K562 (cell line): ENCODE data around the gene SAMM50. TPM values are rescaled to one million over a fixed set of nuclear protein-coding genes. Genes with fewer than 3 reads are reported as not detected.

Experiments
- ATAC-seq: fragments of 200-7000 bp; cut with Tn5 transposase; 3 replicates; pipeline ENCODE4 v1.9.1; 2020; ENCODE audit warnings: moderate library complexity
- BruUV-seq: library from RNA; stranded (reverse); fragments of 400-500 nt; replicated peaks from 2 replicates; lab custom pipeline; 2021; lab: Mats Ljungman, UMichigan
- CTCF ChIA-PET: fragments of 300-600 bp; formaldehyde crosslinking; extraction: SDS; loops from one replicate; lab custom pipeline; 2021; ENCODE audit warnings: low intra/inter-chr PET ratio; lab: Yijun Ruan, JAX
- POLR2A ChIA-PET: fragments of 300-600, 350-650 bp; sonication (Branson Sonifier 250); formaldehyde crosslinking; extraction: SDS; loops from one replicate; lab custom pipeline; 2021; ENCODE audit warnings: antibody characterized with exemption, inconsistent platforms; lab: Yijun Ruan, JAX
- DNase-seq, 4 experiments: peaks; one replicate each; pipeline versions ENCODE4 v3.0.0 to v3.0.0-alpha.2; 2011 to 2018; ENCODE audit warnings: low spot score in 3 of 4, mixed read lengths in 3 of 4; ENCODE audit errors: extremely low read depth in 1 of 4
- FAIRE-seq: peaks from 2 replicates; lab custom pipeline; 2011; peaks lifted over from hg19 to GRCh38; lab: Jason Lieb, UNC
- H2AFZ ChIP-seq: 2 replicates; pipeline ENCODE4 v1.6.0; 2011; ENCODE audit warnings: low read depth, low read length, control low read depth, inconsistent platforms
- H3K27ac ChIP-seq: fragments of 200-600 bp; 3 replicates; pipeline ENCODE4 v1.8.0; 2011; ENCODE audit warnings: low read depth, mild to moderate bottlenecking, control low read depth, inconsistent platforms, low read length, moderate library complexity, mixed read lengths; ENCODE audit errors: extremely low read depth
- H3K27me3 ChIP-seq, 2 experiments: fragments of 300-600 bp in 1 of 2; 2 replicates in 1 of 2; 3 replicates in 1 of 2; pipeline versions ENCODE4 v1.6.0 to v1.8.0; 2011; ENCODE audit warnings: inconsistent platforms in 2 of 2, low read length in 2 of 2, mild to moderate bottlenecking in 1 of 2, mixed read lengths in 1 of 2, moderate library complexity in 1 of 2; ENCODE audit not compliant: control insufficient read depth in 2 of 2, insufficient read depth in 2 of 2
- H3K36me3 ChIP-seq: fragments of 300-600 bp; 3 replicates; pipeline ENCODE4 v1.8.0; 2011; ENCODE audit warnings: mild to moderate bottlenecking, low read length, inconsistent platforms; ENCODE audit not compliant: control insufficient read depth, insufficient read depth
- H3K4me1 ChIP-seq, 2 experiments: fragments of 200-600 bp in 1 of 2; replicated peaks in 1 of 2; 2 replicates in 1 of 2; 3 replicates in 1 of 2; pipeline versions ENCODE4 v1.5.1 to v1.8.0; 2011; ENCODE audit warnings: inconsistent platforms in 2 of 2, low read length in 2 of 2, mild to moderate bottlenecking in 1 of 2, mixed read lengths in 1 of 2, moderate library complexity in 1 of 2; ENCODE audit not compliant: control insufficient read depth in 2 of 2, insufficient read depth in 2 of 2
- H3K4me2 ChIP-seq: 2 replicates; pipeline ENCODE4 v1.6.1; 2011; ENCODE audit warnings: low read length, control low read depth, inconsistent platforms, mixed read lengths; ENCODE audit not compliant: insufficient read depth
- H3K4me3 ChIP-seq: fragments of 200-600 bp; sonication (generic), shearing (Covaris generic); 2 replicates; pipeline ENCODE4 v1.5.1; 2016; ENCODE audit warnings: control low read depth, inconsistent platforms
- H3K79me2 ChIP-seq: fragments of 200-600 bp; 3 replicates; pipeline ENCODE4 v1.8.0; 2011; ENCODE audit warnings: low read length, inconsistent platforms; ENCODE audit not compliant: control insufficient read depth, insufficient read depth
- H3K9ac ChIP-seq, 2 experiments: 2 replicates each; pipeline versions ENCODE4 v1.6.0 to v1.6.1; 2011; ENCODE audit warnings: low read depth in 2 of 2, low read length in 2 of 2, control low read depth in 1 of 2, inconsistent platforms in 1 of 2, mild to moderate bottlenecking in 1 of 2, mixed read lengths in 1 of 2; ENCODE audit not compliant: insufficient read depth in 1 of 2
- H3K9me1 ChIP-seq: one replicate; pipeline ENCODE4 v1.6.0; 2011; ENCODE audit warnings: inconsistent platforms, mild to moderate bottlenecking, low read length, moderate library complexity; ENCODE audit not compliant: control insufficient read depth, insufficient read depth
- H3K9me3 ChIP-seq: replicated peaks from 2 replicates; pipeline ENCODE4 v1.5.1; 2011; ENCODE audit warnings: low read depth, low read length, inconsistent platforms; ENCODE audit not compliant: control insufficient read depth, insufficient read depth
- H4K20me1 ChIP-seq: replicated peaks from 2 replicates; pipeline ENCODE4 v1.6.1; 2011; ENCODE audit warnings: low read length, inconsistent platforms, mixed read lengths; ENCODE audit not compliant: control insufficient read depth, insufficient read depth
- CTBP1 ChIP-seq: fragments of 450-650 bp; IDR thresholded peaks from 2 replicates; pipeline ENCODE4 v1.6.1; 2016; ENCODE audit warnings: borderline replicate concordance
- ESRRA ChIP-seq: fragments of 450-650 bp; IDR thresholded peaks from 2 replicates; pipeline ENCODE4 v1.6.1; 2014; ENCODE audit warnings: low read depth, mild to moderate bottlenecking, moderate library complexity, borderline replicate concordance
- FOXJ3 ChIP-seq: sonication (generic); formaldehyde crosslinking; IDR thresholded peaks from 2 replicates; pipeline ENCODE4 v1.4.0; 2020; ENCODE audit warnings: mild to moderate bottlenecking, missing genetic modification reagents
- MTA3 ChIP-seq: fragments of 450-650 bp; formaldehyde crosslinking; IDR thresholded peaks from 2 replicates; pipeline ENCODE4 v1.6.1; 2017; ENCODE audit warnings: mild to moderate bottlenecking, borderline replicate concordance
- NCOR1 ChIP-seq: fragments of 450-650 bp; IDR thresholded peaks from 2 replicates; pipeline ENCODE4 v1.6.1; 2016; ENCODE audit warnings: mild to moderate bottlenecking, moderate library complexity
- NUFIP1 ChIP-seq: fragments of 450-650 bp; IDR thresholded peaks from 2 replicates; pipeline ENCODE4 v1.6.1; 2018; ENCODE audit not compliant: partially characterized antibody
- RBM14 ChIP-seq: fragments of 200-400 bp; formaldehyde crosslinking; IDR thresholded peaks from 2 replicates; pipeline ENCODE4 v1.6.1; 2018; ENCODE audit warnings: low read depth, mild to moderate bottlenecking, low read length, moderate library complexity, borderline replicate concordance; ENCODE audit not compliant: insufficient read depth
- ZNF395 ChIP-seq: fragments of 200-800 bp; sonication (Bioruptor generic); IDR thresholded peaks from 2 replicates; pipeline ENCODE4 v1.6.1; 2017; ENCODE audit warnings: missing genetic modification characterization, missing compliant biosample characterization
- WGBS: fragments of 100-300 bp; shearing (Covaris generic); methylation state at CpG from one replicate; pipeline ENCODE4 v1.1.6; 2016; ENCODE audit warnings: low coverage, mixed read lengths; ENCODE audit not compliant: insufficient coverage; ENCODE audit errors: missing lambda C conversion rate; 5-methylcytosine and 5-hydroxymethylcytosine counted together
- in situ Hi-C: fragments of 300-500 bp; cut with MboI; formaldehyde crosslinking; loops from 4 replicates; pipeline ENCODE4 v1.15.0; 2018; ENCODE audit warnings: inconsistent platforms, mixed read lengths
- intact Hi-C: fragments of 100-400 bp; cut with micrococcal nuclease; formaldehyde crosslinking; loops from 2 replicates; pipeline ENCODE4 v1.14.2; 2022
- polyA plus RNA-seq, 8 experiments: library from polyadenylated mRNA; depleted of rRNA in 4 of 8; stranded (reverse) in 5 of 8; unstranded in 3 of 8; fragments of >200 nt; fragmentation: Nextera tagmentation in 2 of 8; fragmentation: Illumina TruSeq in 1 of 8; extraction: Ambion mirVana in 2 of 8; extraction: Trizol in 1 of 8; gene quantifications; 2 replicates each; pipeline versions ENCODE4 v1.2.1 to v1.2.3, GENCODE V29; 2011 to 2014; ENCODE audit warnings: inconsistent platforms in 1 of 8, missing spikeins in 1 of 8
- total RNA-seq, 7 experiments: library from RNA; depleted of rRNA in 6 of 7; stranded (reverse); fragments of >200 nt in 6 of 7; fragmentation: Illumina TruSeq in 2 of 7; extraction: Trizol in 2 of 7; gene quantifications; 2 replicates each; pipeline versions ENCODE4 v1.2.1 to v1.2.3, GENCODE V29; 2011 to 2021; ENCODE audit warnings: low replicate concordance in 1 of 7
- TF ChIP-seq, protein P1 (sequence below): fragments of 450-650 bp; IDR thresholded peaks from 2 replicates; pipeline ENCODE4 v1.6.1; 2018; ENCODE audit warnings: mild to moderate bottlenecking, low read depth; ENCODE audit not compliant: partially characterized antibody
- TF ChIP-seq, protein P2 (sequence below): sonication (generic); formaldehyde crosslinking; IDR thresholded peaks from 2 replicates; pipeline ENCODE4 v1.8.0; 2023; ENCODE audit warnings: mild to moderate bottlenecking, missing genetic modification reagents
- TF ChIP-seq, protein P3 (sequence below): fragments of 250-450 bp; sonication (Bioruptor Pico); IDR thresholded peaks from 2 replicates; pipeline ENCODE4 v1.5.0; 2021

Gene SAMM50
- total and polyA plus RNA-seq, 9 of the 15 experiments (the other 6 are each of a cell fraction or from before 2014, with no cell fraction given): 14.6 to 49.3 (median 38.1) TPM

DNA sequence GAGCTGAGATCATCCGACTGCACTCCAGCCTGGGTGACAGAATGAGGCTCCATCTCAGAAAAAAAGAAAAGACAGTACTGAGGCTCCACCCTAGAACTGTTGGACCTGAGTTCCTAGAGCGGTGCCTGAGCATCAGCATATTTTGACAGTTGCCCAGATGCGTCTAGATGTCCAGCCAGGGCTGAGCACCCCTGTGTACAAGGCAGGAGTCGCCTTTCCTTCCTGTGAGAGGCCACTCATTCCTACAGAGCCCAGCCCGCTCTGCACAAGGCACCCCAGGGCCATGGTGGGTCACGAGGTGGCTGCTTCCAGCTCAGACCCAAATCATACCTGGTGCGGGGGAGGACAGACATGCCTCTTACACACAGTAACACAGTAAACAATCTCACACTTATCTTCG, 15.9 kb downstream of the SAMM50 start:
- POLR2A ChIA-PET: no interaction called here
- no peaks in the 10 kb centered on the region for H4K20me1 ChIP-seq
- 84% methylated on average over 5 of the region's 8 CpGs for WGBS
- no TSS peak for BruUV-seq
- no peak for FAIRE-seq
- no peak overlapping the region for H3K4me3 ChIP-seq
- H3K36me3 ChIP-seq: peaks cover 77% of the 10 kb centered on the region
- no peak overlapping the region; the same call in 2 of the 3 replicates for H3K27ac ChIP-seq
- no peak for ATAC-seq
- in situ Hi-C loops (no loop called here), intact Hi-C loops (no loop called here)
- H3K27me3 ChIP-seq: no peaks in the 10 kb centered on the region
- no peak overlapping the region for H3K4me2 ChIP-seq
- no peaks in the 10 kb centered on the region for H3K9me1 ChIP-seq
- 0 out of 2 replicates have a peak, but pooled peaks cover 2% of the 10 kb centered on the region for H3K9me3 ChIP-seq
- no peak overlapping the region for H3K9ac ChIP-seq
- no peak for DNase-seq
- CTCF ChIA-PET: no interaction called here
- H3K4me1 ChIP-seq: peaks cover 23 to 33% of the 10 kb centered on the region in 2 experiments; a peak in 4 of 5 replicates
- H2AFZ ChIP-seq: no peak overlapping the region
- peaks cover 6% of the 10 kb centered on the region; the same call in 2 of the 3 replicates for H3K79me2 ChIP-seq
- TF ChIP-seq, protein P1, sequence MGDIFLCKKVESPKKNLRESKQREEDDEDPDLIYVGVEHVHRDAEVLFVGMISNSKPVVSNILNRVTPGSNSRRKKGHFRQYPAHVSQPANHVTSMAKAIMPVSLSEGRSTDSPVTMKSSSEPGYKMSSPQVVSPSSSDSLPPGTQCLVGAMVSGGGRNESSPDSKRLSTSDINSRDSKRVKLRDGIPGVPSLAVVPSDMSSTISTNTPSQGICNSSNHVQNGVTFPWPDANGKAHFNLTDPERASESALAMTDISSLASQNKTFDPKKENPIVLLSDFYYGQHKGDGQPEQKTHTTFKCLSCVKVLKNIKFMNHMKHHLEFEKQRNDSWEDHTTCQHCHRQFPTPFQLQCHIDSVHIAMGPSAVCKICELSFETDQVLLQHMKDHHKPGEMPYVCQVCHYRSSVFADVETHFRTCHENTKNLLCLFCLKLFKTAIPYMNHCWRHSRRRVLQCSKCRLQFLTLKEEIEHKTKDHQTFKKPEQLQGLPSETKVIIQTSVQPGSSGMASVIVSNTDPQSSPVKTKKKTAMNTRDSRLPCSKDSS: no peak
- TF ChIP-seq RBM14 (no peak), ZNF395 (CRISPR knock-in tag) (no peak), NUFIP1 (no peak), NCOR1 (no peak), FOXJ3 (CRISPR knock-in tag) (no peak), CTBP1 (no peak), ESRRA (no peak), MTA3 (no peak)
- TF ChIP-seq, protein P2, sequence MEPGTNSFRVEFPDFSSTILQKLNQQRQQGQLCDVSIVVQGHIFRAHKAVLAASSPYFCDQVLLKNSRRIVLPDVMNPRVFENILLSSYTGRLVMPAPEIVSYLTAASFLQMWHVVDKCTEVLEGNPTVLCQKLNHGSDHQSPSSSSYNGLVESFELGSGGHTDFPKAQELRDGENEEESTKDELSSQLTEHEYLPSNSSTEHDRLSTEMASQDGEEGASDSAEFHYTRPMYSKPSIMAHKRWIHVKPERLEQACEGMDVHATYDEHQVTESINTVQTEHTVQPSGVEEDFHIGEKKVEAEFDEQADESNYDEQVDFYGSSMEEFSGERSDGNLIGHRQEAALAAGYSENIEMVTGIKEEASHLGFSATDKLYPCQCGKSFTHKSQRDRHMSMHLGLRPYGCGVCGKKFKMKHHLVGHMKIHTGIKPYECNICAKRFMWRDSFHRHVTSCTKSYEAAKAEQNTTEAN (CRISPR knock-in tag): no peak
- TF ChIP-seq, protein P3, sequence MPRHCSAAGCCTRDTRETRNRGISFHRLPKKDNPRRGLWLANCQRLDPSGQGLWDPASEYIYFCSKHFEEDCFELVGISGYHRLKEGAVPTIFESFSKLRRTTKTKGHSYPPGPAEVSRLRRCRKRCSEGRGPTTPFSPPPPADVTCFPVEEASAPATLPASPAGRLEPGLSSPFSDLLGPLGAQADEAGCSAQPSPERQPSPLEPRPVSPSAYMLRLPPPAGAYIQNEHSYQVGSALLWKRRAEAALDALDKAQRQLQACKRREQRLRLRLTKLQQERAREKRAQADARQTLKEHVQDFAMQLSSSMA: no peak
